ENCODE results near the gene PLEKHD1. TPM values are rescaled to one million over a fixed set of nuclear protein-coding genes. Genes with fewer than 3 reads are reported as not detected.

PLEKHD1 gene
- total RNA-seq, 1 experiment from 2014 or later: 1.0 TPM

GRCh38 chr14:69571449-69572029 is 87.0 kb downstream of the PLEKHD1 start (continued):
- TF ChIP-seq, protein P1, sequence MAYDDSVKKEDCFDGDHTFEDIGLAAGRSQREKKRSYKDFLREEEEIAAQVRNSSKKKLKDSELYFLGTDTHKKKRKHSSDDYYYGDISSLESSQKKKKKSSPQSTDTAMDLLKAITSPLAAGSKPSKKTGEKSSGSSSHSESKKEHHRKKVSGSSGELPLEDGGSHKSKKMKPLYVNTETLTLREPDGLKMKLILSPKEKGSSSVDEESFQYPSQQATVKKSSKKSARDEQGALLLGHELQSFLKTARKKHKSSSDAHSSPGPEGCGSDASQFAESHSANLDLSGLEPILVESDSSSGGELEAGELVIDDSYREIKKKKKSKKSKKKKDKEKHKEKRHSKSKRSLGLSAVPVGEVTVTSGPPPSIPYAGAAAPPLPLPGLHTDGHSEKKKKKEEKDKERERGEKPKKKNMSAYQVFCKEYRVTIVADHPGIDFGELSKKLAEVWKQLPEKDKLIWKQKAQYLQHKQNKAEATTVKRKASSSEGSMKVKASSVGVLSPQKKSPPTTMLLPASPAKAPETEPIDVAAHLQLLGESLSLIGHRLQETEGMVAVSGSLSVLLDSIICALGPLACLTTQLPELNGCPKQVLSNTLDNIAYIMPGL (CRISPR knock-in tag; IDR thresholded peaks at IDR 0.05): peak; percentile 33; the same call in 1 of the 2 replicates
- TF ChIP-seq ZNF263 (CRISPR knock-in tag; IDR thresholded peaks at IDR 0.05; ENCODE audit: low read depth) (no peak), SOX15 (CRISPR knock-in tag; IDR thresholded peaks at IDR 0.05) (no peak), ZNF219 (CRISPR knock-in tag; IDR thresholded peaks at IDR 0.05; ENCODE audit: borderline replicate concordance) (0 out of 2 replicates have a peak, but pooled peaks have one; percentile 45), ZNF317 (CRISPR knock-in tag; IDR thresholded peaks at IDR 0.05; ENCODE audit: borderline replicate concordance, low read depth) (no peak), SMAD3 (CRISPR knock-in tag; IDR thresholded peaks at IDR 0.05; ENCODE audit: borderline replicate concordance) (no peak), E2F5 (CRISPR knock-in tag; IDR thresholded peaks at IDR 0.05) (0 out of 2 replicates have a peak, but pooled peaks have one; percentile 10), TCF7 (CRISPR knock-in tag; IDR thresholded peaks at IDR 0.05; ENCODE audit: low read depth) (no peak), JUN (CRISPR knock-in tag; IDR thresholded peaks at IDR 0.05) (0 out of 2 replicates have a peak, but pooled peaks have one; percentile 31), OVOL2 (CRISPR knock-in tag; IDR thresholded peaks at IDR 0.05; ENCODE audit: borderline replicate concordance) (no peak), MXD4 (CRISPR knock-in tag; IDR thresholded peaks at IDR 0.05; ENCODE audit: borderline replicate concordance) (no peak), PRDM15 (CRISPR knock-in tag; IDR thresholded peaks at IDR 0.05) (no peak), ATF1 (CRISPR knock-in tag; IDR thresholded peaks at IDR 0.05) (no peak)

GRCh38 chr14:69572030-69572840 is 87.7 kb downstream of the PLEKHD1 start:
- H3K4me3 Mint-ChIP-seq: peak overlapping the region; percentile 49
- ATAC-seq (peak; percentile 13), DNase-seq (ENCODE audit: low spot score) (peak; percentile 61)
- peaks cover 82% of the 10 kb centered on the region for H3K27me3 Mint-ChIP-seq (ENCODE audit: low read depth)
- H3K9me3 Mint-ChIP-seq: no peaks in the 10 kb centered on the region
- no peaks in the 10 kb centered on the region for H3K4me1 Mint-ChIP-seq
- no peak overlapping the region for H3K27ac Mint-ChIP-seq
- ChIA-PET CTCF (interaction anchor here (0.7 to 5.9 kb wide), 15 partner anchors 8 to 246 kb away, joined by 3 to 130 read pairs (median 5); partner anchors contain the start of gene PLEKHD1), POLR2A (interaction anchor here (1.0 to 1.2 kb wide), 2 partner anchors 8 to 36 kb away, joined by 3 to 4 read pairs; no protein-coding TSS in a partner anchor)
- H3K36me3 Mint-ChIP-seq: peaks cover 2% of the 10 kb centered on the region; the same call in 1 of the 2 replicates
- TF ChIP-seq, protein P2, sequence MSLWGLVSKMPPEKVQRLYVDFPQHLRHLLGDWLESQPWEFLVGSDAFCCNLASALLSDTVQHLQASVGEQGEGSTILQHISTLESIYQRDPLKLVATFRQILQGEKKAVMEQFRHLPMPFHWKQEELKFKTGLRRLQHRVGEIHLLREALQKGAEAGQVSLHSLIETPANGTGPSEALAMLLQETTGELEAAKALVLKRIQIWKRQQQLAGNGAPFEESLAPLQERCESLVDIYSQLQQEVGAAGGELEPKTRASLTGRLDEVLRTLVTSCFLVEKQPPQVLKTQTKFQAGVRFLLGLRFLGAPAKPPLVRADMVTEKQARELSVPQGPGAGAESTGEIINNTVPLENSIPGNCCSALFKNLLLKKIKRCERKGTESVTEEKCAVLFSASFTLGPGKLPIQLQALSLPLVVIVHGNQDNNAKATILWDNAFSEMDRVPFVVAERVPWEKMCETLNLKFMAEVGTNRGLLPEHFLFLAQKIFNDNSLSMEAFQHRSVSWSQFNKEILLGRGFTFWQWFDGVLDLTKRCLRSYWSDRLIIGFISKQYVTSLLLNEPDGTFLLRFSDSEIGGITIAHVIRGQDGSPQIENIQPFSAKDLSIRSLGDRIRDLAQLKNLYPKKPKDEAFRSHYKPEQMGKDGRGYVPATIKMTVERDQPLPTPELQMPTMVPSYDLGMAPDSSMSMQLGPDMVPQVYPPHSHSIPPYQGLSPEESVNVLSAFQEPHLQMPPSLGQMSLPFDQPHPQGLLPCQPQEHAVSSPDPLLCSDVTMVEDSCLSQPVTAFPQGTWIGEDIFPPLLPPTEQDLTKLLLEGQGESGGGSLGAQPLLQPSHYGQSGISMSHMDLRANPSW (CRISPR knock-in tag; conservative IDR thresholded peaks at IDR 0.05; ENCODE audit: low read depth): no peak
- TF ChIP-seq FOXK1 (CRISPR knock-in tag; IDR thresholded peaks at IDR 0.05) (0 out of 2 replicates have a peak, but pooled peaks have one; percentile 21), HMGA2 (CRISPR knock-in tag; IDR thresholded peaks at IDR 0.05) (no peak), FOXJ3 (CRISPR knock-in tag; IDR thresholded peaks at IDR 0.05; ENCODE audit: borderline replicate concordance) (no peak), E2F5 (CRISPR knock-in tag; IDR thresholded peaks at IDR 0.05) (no peak; the same call in 1 of the 2 replicates), ATF2 (CRISPR knock-in tag; IDR thresholded peaks at IDR 0.05; ENCODE audit: borderline replicate concordance, low read depth) (no peak), TP53 (CRISPR knock-in tag; IDR thresholded peaks at IDR 0.05) (peak; percentile 12; the same call in 1 of the 2 replicates), ZSCAN18 (CRISPR knock-in tag; IDR thresholded peaks at IDR 0.05) (no peak), ZNF263 (CRISPR knock-in tag; IDR thresholded peaks at IDR 0.05; ENCODE audit: low read depth) (no peak)
